Measurements from ENCODE around the gene EFHD1.

The EFHD1 gene

DNA sequence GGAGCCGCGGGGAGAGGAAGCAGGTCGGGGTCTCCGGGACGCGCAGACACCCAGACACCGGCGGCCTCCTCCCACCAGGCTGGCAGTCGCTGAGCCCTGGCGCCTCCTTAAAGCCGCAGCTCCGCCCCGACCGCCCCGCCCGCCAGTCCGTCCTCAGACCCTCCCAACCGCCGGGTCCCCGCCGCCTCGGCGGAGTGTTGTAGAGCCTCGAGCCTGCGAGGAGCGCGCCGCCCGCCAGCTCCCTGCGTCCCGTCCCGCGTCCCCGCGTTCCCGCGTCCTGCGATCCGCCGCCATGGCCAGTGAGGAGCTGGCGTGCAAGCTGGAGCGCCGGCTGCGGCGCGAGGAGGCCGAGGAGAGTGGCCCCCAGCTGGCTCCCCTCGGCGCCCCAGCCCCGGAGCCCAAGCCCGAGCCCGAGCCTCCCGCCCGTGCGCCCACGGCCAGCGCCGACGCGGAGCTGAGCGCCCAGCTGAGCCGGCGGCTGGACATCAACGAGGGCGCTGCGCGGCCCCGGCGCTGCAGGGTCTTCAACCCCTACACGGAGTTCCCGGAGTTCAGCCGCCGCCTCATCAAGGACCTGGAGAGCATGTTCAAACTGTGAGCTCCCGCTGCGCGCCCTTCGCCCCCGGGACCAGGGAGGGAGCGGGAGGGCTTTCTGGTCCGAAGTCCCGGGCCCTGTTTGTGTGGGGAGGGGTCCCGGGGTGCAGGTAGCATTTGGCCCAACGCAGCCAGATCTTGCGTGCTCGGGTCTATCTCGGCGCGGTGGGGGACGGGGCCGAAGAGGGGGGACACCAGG is at the start of gene EFHD1:
TSS of gene EFHD1 (plus strand) at position 192 of the 793 bp plus-strand sequence. CDS start at position 293, 101 bp downstream.
- no peak for FAIRE-seq

DNA sequence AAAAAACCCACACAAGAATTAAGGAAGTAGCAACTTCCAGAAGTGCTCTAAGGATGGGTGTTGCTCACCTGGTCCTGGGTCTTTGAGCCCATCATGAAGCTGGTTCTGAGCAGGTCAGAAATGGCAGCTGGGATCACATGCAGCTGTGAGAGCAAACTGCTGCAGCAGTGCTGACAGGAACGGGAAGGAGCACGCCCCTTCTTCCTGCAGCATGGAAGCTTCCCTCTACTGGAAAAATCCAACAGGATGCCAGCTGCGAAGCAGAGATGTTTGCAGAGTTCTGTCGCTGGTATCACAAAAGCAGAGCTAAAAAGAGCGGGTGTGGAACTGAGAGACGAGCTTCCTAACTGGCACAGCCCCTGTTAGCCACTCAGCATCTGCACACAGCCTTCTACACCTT is 49.2 kb upstream of the EFHD1 start:
- FAIRE-seq: no peak

GRCh38 chr2:232586943-232587505 is 46.4 kb upstream of the EFHD1 start:
- FAIRE-seq: no peak

DNA sequence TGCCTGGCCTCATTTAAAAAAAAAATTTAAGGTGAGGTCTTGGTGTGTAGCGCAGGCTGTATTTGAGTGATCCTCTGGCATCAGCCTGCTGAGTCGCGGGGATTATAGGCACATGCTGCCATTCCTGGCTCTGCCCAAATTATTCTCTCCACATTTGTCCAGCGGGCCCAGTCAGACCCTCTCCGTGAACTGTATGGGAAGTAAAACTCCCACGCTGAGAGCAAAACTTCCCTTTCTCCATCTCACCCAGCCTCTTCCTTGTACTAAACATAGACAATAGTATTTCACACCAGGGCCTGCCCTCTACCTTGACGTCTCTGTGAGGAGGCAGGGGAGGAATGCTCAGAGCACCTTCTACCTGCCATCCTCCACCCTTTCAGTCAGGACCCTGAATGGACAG is 45.9 kb upstream of the EFHD1 start:
- no peak for FAIRE-seq

DNA sequence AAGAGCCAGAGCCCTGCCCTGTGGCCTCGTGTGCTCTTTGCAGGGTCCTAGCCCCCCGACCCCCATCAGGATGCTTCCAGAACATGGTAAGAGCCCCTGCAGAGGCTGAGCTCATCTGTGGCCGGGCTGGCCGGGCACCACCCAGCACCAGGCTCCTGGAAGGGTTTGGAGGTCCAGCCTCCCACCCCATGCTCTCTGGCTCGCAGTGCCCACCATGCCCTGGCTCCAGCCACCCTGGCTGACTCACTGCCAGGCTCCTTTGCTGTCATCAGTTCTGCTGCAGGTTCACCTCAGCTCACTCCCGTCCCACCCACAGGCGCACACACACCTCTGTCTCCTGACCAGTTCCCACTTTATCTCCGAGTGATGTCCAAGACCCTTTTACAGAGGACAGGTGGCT is 45.4 kb upstream of the EFHD1 start:
- FAIRE-seq: no peak

DNA sequence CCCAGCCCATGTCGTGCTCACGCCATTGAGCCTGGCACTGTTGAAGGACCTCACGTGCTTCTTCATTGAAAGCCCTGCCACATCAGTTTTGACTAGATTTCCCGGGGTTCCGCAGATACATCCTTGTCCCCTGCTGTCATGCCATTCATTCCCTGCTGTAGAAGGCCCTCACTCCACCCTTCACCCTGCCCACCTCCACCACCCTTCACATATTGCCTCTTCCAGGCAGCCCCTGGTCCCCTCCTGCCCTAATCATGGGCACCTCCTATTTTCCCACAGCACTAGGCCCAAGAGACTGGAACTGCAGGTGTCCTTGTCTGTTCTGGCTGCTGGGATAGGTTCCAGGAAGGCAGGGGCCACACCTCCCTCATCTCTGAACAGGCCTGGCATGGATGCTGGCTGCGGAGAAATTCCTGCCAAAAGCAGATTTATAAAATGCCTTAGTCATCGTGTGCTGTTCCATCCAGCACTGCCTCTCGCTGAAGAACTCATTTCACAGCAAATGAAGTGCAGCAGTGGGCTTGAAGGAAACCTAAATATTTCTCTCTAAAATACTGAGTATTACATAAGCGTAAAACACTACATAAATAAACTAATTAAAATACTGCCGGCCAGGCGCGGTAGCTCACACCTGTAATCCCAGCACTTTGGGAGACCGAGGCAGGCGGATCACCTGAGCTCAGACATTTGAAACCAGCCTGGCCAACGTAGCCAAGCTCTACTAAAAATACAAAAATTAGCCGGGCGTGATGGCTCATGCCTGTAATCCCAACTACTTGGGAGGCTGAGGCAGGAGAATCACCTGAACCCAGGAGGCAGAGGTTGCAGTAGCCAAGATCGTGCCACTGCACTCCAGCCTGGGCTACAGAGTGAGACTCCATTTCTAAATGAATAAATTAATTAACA is 44.5 kb upstream of the EFHD1 start:
- FAIRE-seq: no peak

GRCh38 chr2:232592772-232593395 is 40.5 kb upstream of the EFHD1 start:
- no peak for FAIRE-seq

GRCh38 chr2:232593982-232594381 is 39.4 kb upstream of the EFHD1 start:
- FAIRE-seq: no peak

DNA sequence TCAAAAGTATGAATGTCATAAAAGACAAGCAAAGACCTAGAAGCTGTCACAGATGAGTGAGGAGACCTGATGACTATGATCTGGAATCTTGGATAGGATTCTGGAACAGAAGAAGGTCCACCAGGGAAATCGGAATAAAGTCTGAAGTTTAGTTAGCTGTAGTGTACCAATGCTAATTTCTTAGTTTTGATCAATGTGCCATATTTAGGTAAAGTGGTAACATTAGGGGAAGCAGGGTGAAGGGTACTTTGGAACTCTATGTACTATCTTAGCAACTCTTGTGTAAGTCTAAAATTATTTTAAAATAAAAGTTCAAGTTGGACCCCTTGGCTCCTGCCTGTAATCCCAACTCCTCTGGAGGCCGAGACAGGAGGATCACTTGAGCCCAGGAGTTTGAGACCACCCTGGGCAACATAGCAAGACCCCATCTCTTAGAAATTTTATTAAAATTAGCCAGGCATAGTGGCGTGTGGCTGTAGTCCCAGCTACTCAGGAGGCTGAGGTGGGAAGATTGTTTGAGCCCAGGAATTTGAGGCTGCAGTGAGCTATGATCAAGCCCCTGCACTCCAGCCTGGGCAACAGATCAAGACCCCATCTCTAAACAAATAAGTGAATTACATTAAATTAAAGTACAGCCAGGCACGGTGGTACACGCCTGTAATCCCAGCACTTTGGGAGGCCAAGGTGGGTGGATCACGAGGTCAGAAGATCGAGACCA is 35.9 kb upstream of the EFHD1 start:
- FAIRE-seq: no peak

- no peak for FAIRE-seq
Measured at GRCh38 chr2:232598293-232598692, 35.1 kb upstream of the EFHD1 start.

DNA sequence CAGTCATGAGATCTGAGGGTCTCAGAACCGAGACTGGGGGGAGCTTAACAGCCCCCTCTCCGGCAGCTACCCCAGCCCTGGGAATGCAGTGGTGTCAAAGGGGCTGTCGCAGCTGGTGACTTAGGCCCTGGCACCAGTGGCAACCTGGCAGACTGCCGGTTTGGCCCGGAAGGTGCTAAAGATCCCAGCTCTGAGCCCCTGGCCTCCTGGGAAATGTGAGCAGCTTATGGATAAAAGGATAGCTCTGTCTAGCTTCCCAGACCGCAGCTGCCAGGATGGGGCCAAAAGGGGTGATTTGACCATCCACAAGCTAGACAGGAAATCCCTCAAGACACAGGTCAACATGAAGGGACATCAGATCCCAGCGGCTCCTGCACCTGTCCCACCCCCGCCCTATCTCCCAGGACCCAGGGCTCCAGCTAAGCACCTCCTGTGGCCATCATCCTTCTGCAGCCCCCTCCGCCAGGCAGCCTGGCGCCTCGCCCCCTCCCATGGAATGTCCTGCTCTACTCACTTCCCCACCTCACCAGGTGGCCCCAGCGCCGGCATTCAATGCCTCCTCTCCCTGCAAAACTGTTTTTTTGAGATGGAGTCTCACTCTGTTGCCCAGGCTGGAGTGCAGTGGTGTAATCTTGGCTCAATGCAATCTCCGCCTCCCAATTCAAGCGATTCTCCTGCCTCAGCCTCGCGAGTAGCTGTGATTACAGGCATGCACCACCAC is 33.2 kb upstream of the EFHD1 start:
- no peak for FAIRE-seq

GRCh38 chr2:232603283-232603682 is 30.1 kb upstream of the EFHD1 start:
- no peak for FAIRE-seq

DNA sequence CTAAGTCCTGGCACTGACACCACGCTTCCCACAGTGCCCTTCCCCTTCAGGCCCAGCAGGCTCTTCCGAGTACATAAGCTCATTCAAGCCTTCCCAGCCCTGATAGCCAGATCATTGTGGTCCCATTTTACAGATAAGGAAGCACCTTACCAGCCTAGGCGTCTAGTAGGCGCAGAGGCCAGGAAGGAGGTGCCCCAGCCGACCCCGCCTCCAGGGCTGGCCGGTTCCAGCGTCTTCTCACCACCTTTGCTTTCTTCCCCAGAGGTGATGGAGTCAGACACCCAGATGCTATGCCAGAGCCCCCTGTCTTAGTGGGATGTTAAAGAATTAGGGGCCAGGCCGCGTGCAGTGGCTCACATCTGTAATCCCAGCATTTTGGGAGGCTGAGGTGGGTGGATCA is 28.9 kb upstream of the EFHD1 start:
- no peak for FAIRE-seq

DNA sequence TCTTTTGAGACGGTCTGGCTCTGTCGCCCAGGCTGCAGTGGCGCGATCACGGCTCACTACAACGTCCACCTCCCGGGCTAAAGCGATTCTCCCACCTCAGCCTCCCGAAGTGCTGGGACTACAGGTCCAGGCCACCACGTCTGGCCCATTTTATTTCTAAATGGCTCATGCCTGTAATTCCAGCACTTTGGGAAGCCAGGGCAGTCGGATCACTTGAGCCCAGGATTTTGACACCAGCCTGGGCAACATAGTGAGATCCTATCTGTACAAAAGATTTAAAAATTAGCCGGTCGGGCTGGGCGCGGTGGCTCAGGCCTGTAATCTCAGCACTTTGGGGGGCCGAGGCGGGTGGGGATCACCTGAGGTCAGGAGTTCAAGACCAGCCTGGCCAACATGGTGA is 26.4 kb upstream of the EFHD1 start:
- FAIRE-seq: no peak

GRCh38 chr2:232609607-232610006 is 23.8 kb upstream of the EFHD1 start:
- no peak for FAIRE-seq

DNA sequence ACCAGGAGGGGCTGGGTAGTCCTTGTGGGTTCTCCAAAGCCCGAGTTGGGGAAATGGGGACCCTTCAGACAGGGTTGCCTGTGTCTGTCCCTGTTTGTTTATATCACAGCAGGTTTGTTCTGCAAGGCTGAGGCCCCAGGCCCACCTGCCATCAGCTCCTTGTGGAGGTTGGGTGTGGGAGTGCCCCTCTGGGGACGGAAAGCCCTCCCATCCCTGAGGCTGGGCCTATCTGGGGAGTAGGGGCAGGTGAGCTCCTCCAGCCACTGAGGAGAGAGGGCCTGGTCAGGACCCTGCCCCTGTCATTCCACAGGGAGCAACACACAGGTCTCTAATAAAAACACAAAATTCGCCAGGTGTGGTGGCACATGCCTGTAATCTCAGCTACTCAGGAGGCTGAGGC is 23.3 kb upstream of the EFHD1 start:
- FAIRE-seq: no peak

DNA sequence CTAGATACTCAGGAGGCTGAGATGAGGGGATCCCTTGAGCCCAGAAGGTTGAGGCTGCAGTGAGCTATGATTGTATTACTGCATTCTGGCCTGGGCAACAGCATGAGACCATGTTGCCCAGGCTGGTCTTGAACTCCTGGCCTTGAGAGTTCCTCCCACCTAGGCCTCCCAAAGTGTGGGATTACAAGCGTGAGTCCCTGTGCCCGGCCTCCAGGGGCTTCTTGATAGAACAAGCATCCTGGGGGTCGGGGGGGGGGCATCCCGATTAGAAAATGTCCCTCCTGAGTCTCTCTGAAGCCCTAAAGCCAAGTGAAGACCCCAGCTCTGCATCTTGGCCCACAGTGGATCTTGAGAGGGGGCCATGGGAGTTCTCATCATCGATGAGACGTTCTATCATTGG is 22.3 kb upstream of the EFHD1 start:
- no peak for FAIRE-seq

- FAIRE-seq: no peak
Measured at GRCh38 chr2:232611559-232612218, 21.7 kb upstream of the EFHD1 start.

DNA sequence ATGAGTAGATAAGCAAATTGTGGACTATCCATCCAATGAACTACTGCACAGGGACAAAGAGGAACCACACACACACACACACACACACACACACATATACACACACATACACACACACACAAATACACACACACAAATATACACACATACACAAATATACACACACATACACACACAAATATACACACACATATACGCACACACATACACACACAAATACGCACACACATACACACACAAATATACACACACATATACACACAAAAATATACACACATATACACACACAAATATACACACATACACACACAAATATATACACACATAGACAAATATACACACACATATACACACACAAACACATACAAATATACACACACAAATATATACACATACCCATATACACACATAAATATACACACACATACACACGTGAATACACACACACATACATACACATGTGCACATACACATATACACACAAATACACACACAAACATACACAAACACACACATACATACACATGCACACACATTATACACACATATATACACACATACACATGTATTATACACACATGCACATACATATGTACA is 19.8 kb upstream of the EFHD1 start:
- FAIRE-seq: no peak

DNA sequence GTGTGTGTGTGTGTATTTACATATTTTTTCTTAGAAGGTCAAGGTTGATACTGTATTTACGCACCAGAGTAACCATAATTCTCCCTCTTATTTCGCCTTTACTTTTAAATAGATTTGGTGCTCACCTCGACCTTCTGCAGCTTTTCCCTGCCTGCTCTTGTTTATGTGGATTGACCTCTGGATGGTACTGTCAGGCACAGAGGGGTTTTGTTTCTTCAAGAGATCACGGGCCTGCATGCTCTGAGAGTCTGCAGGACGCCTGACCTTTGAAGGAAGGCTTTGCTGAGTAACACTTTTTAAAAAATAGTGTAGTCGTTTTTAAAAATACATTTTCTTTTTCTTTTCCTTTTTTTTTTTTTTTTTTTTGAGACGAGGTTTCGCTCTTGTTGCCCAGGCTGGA is 18.1 kb upstream of the EFHD1 start:
- FAIRE-seq: no peak

GRCh38 chr2:232621186-232621585 is 12.2 kb upstream of the EFHD1 start:
- no peak for FAIRE-seq
